ENCODE data around the gene ARGLU1.

DNA sequence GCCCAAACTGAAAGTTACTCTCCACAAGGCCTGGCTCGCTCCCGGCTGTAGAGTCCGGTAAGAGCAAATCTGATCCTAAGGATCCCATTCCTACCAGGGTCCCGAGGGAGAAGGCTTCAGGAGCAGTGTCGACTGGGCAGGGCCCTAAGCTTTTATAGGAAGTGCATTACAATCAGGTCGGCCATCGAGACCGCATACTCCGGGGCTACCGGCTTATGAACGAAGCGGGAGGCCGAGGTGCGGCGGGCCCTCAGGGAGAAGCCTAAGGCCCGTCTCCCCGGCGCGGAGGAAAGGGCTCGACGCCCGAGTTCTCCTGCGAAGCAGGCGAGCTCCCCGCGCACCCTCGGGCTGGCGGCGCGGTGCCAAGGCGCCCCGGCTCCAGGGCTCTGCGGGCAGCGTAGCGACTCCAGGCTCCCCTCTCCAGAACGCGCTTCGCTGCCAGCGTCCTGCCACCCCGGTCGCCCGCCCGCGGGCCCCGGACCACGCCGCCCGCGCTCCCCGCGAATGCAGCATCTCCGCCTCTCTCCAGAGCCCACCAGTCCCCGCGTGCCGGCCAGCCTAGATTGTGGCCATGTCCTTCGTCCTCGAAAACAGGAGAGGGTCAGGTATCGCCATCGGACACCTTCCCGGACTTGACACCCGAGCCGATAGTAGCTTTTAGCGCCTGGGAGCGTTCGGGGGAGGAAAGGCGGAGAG is 33.8 kb downstream of the ARGLU1 start:
- TF ChIP-seq POLR2AphosphoS5 (IDR thresholded peaks at IDR 0.05) (no peak), POLR2A (IDR thresholded peaks at IDR 0.05; ENCODE audit: low read depth) (no peak), CTCF (IDR thresholded peaks at IDR 0.05) (no peak)
